ENCODE measurements around the gene PIGL. TPM values are rescaled to one million over a fixed set of nuclear protein-coding genes. Genes with fewer than 3 reads are reported as not detected.
A peak's percentile ranks its signal among the peaks of the same experiment; 100 is the strongest.

The PIGL gene
- total RNA-seq, 2 donors from 2014 or later: 34.5 to 109 TPM

DNA sequence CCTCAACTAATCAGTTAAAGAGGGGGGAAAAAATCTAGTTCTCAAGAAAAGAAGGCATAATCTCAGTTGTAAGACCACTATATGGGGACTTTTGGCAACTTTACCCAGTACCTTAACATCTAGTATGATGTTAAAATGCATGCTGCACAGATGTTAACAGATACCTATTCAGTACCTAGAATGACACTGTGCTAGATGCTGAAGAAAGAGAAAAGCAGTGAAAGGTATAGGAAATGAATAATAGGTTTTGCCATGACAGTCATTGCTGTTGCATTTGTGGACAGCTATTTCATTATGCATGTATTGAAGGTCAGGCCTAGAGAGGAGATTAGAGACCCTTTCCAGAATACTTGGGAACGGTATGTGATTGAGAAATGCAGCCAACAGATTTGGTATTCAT, 34.5 kb downstream of the PIGL start:
- Histone ChIP-seq H3K27ac (no peak overlapping the region), H3K4me1 (peaks cover 35% of the 10 kb centered on the region), H3K36me3 (replicated peaks in 1 of 2; ENCODE audit: insufficient read depth in 1 of 2, low read depth in 2 of 2) (no peaks in the 10 kb centered on the region), H3K9me3 (no peaks in the 10 kb centered on the region), H3K27me3 (no peaks in the 10 kb centered on the region), H3K4me3 (no peak overlapping the region)
- intact Hi-C loops (cut with DNase I): no loop called here
- WGBS, 2 donors: 57 to 65% methylated on average over 1 of the region's 1 CpG
- DNase-seq: no peak
- TF ChIP-seq, protein P1, sequence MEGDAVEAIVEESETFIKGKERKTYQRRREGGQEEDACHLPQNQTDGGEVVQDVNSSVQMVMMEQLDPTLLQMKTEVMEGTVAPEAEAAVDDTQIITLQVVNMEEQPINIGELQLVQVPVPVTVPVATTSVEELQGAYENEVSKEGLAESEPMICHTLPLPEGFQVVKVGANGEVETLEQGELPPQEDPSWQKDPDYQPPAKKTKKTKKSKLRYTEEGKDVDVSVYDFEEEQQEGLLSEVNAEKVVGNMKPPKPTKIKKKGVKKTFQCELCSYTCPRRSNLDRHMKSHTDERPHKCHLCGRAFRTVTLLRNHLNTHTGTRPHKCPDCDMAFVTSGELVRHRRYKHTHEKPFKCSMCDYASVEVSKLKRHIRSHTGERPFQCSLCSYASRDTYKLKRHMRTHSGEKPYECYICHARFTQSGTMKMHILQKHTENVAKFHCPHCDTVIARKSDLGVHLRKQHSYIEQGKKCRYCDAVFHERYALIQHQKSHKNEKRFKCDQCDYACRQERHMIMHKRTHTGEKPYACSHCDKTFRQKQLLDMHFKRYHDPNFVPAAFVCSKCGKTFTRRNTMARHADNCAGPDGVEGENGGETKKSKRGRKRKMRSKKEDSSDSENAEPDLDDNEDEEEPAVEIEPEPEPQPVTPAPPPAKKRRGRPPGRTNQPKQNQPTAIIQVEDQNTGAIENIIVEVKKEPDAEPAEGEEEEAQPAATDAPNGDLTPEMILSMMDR (IDR thresholded peaks at IDR 0.05): no peak
- no peak for TF ChIP-seq POLR2A (IDR thresholded peaks at IDR 0.05)
- no peak for ATAC-seq

DNA sequence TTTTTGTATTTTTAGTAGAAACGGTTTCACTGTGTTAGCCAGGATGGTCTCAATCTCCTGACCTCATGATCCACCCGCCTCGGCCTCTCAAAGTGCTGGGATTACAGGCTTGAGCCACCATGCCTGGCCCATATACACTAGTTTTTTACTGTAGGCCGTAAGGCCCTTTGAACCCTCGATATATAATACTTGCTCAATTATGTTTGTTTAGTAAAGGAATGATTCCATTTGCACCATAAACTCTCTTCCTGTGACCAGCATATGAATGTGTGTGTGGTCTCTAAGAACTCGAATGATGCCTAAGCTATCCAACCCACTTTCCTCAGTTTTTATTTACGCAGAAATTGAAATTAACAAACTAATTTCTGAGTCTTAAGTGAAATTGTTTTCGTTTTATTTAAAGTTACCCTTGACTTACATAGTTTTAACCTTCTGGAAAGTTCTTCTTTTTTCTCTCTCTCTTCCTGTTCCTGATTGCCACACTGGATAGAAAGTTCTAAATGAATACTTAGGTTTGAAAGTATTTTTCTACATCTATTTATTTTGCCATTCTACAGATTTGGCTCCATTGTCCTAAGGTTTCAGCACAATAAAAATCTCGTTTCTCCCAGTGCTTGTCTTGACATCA, 37.9 kb downstream of the PIGL start:
- no peaks in the 10 kb centered on the region for H3K9me3 ChIP-seq
- DNase-seq: no peak
- 60 to 72% methylated on average over 9 of the region's 9 CpGs for WGBS, 2 donors
- H3K36me3 ChIP-seq (replicated peaks in 1 of 2; ENCODE audit: insufficient read depth in 1 of 2, low read depth in 2 of 2): no peaks in the 10 kb centered on the region
- no peaks in the 10 kb centered on the region for H3K27me3 ChIP-seq
- no peak for ATAC-seq
- TF ChIP-seq, protein P1 (IDR thresholded peaks at IDR 0.05): no peak
- no peak for TF ChIP-seq POLR2A (IDR thresholded peaks at IDR 0.05)
- no peak overlapping the region for H3K4me3 ChIP-seq
- intact Hi-C loops (cut with DNase I): no loop called here
- H3K27ac ChIP-seq: peak overlapping the region in 3 of 4 donors; percentile 67 to 76 (median 69)
- peaks cover 40% of the 10 kb centered on the region for H3K4me1 ChIP-seq

DNA sequence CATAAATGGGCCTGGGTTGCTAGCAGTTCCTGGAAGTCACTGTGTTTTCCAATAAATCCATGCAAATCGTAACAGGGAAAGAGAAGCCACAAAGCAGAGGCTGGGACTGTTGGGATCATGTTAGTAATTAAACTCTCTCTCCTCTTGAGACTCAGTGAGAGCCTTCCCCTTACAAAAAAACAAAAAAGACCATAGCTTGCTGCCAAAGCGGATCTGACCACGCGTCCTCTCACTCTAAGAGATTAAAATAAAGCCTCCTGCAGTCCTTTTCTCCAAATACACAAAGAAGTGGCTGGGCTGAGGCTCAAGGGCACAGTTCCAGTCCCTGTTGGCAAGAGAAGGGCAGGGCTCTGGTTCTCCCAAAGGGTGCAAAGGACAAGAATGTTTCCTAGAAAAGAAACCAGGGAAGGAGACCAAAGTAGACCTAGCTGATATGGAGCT, 38.5 kb downstream of the PIGL start:
- Histone ChIP-seq H3K4me1 (peaks cover 36% of the 10 kb centered on the region), H3K9me3 (no peaks in the 10 kb centered on the region), H3K36me3 (replicated peaks in 1 of 2; ENCODE audit: insufficient read depth in 1 of 2, low read depth in 2 of 2) (no peaks in the 10 kb centered on the region), H3K4me3 (no peak overlapping the region), H3K27me3 (no peaks in the 10 kb centered on the region), H3K27ac (peak overlapping the region; percentile 50 to 76 (median 68))
- TF ChIP-seq, protein P1 (IDR thresholded peaks at IDR 0.05): peak in 2 of 7 experiments; percentile 16 to 21
- peak in 2 of 3 donors; percentile 12 to 17 for TF ChIP-seq POLR2A (IDR thresholded peaks at IDR 0.05)
- 12 to 19% methylated on average over 4 of the region's 4 CpGs for WGBS, 2 donors
- ATAC-seq (peak; percentile 87), DNase-seq (peak; percentile 78 to 88 (median 83))
- intact Hi-C loops (cut with DNase I): no loop called here

DNA sequence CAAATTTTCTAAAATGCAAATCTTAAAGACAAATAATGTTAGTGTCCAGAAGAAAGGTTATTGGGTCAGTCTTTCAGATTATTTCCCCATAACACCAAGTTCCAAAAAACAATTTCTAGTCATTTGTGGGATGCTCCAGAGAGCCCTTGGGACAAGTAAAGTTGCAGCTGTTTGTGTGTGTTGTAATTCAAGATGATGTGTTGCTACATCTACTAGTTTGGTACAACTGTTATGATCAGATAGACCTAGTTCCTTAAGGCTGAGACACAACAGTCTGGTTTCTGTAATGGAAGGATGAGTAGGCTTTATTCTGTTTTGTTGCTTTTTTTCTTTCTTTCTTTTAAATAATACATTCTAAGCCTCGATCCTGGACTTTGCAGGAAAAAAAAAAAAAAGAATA, 41.9 kb downstream of the PIGL start:
- Histone ChIP-seq H3K4me3 (no peak overlapping the region), H3K4me1 (peaks cover 24% of the 10 kb centered on the region), H3K36me3 (replicated peaks in 1 of 2; ENCODE audit: insufficient read depth in 1 of 2, low read depth in 2 of 2) (no peaks in the 10 kb centered on the region), H3K27ac (no peak overlapping the region), H3K27me3 (no peaks in the 10 kb centered on the region), H3K9me3 (no peaks in the 10 kb centered on the region)
- ATAC-seq: no peak
- intact Hi-C loops (cut with DNase I): no loop called here
- TF ChIP-seq, protein P1 (IDR thresholded peaks at IDR 0.05): no peak
- TF ChIP-seq POLR2A (IDR thresholded peaks at IDR 0.05): no peak
- WGBS, 2 donors: 88 to 90% methylated on average over 1 of the region's 1 CpG
- DNase-seq: no peak

DNA sequence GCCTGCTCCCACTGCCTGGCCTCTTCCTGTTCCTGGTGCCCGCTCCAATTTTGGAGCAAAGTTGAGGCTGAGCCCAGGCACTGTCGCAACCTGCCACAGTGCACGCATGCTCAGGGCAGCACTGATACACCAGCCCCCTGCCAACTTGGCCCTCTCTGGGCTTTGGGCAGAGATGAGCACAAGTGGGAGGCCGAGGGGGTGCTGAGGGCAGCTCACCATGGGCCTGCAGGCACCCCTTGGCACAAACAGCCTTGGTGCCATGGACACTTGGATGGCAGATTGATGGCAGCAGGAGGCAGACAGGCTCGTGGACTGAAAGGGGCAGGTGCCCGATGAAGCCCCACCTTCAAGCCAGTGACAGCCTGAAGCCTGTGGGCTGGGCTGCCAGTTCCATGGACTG, 42.9 kb downstream of the PIGL start:
- intact Hi-C loops (cut with DNase I): no loop called here

More for the DNA sequence above, 42.9 kb downstream of the PIGL start:
- H3K4me3 ChIP-seq: no peak overlapping the region
- ATAC-seq (no peak), DNase-seq (no peak)
- H3K4me1 ChIP-seq: peaks cover 19% of the 10 kb centered on the region
- H3K9me3 ChIP-seq: no peaks in the 10 kb centered on the region
- no peaks in the 10 kb centered on the region for H3K27me3 ChIP-seq
- no peak overlapping the region for H3K27ac ChIP-seq
- no peaks in the 10 kb centered on the region for H3K36me3 ChIP-seq (replicated peaks in 1 of 2; ENCODE audit: insufficient read depth in 1 of 2, low read depth in 2 of 2)
- 95 to 100% methylated on average over 1 to 6 of the region's 6 CpGs for WGBS, 2 donors
- TF ChIP-seq, protein P1 (IDR thresholded peaks at IDR 0.05): no peak
- TF ChIP-seq POLR2A (IDR thresholded peaks at IDR 0.05): no peak

All from body of pancreas (tissue), 4 donors.